Measurements from ENCODE around the gene CASP12. TPM values are rescaled to one million over a fixed set of nuclear protein-coding genes. Genes with fewer than 3 reads are reported as not detected.
A peak's percentile ranks its signal among the peaks of the same experiment; 100 is the strongest.
"Not testable (repeated sequence)": the region's sequence is repeated elsewhere in the genome, so short reads cannot be mapped to it uniquely, and the experiment has no call there.

Gene CASP12
- total and polyA plus RNA-seq, 9 donors = 2.0 to 12.0 (median 3.3) TPM

DNA sequence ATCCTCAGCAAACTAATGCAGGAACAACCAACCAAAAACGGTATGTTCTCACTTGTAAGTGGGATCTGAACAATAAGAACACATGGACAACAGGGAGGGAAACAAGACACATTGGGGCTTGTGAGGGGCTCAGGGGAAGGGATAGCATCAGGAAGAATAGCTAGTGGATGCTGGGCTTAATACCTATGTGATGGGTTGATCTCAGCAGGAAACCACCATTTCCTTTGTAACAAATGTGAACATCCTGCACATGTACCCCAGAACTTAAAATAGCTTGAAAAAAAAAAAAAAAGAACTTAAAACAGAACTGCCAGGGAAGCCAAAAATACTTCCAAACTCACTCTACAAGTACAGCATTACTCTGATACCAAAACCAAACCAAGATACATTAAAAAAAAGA lies 36.3 kb upstream of the CASP12 start:
- H3K27me3 ChIP-seq = no peaks in the 10 kb centered on the region
- H3K9me3 ChIP-seq = no peaks in the 10 kb centered on the region
- H3K36me3 ChIP-seq = no peaks in the 10 kb centered on the region
- intact Hi-C loops (cut with DNase I) = no loop called here
- no peak overlapping the region for H3K27ac ChIP-seq
- WGBS, 3 donors = 77 to 89% (median 83%) methylated on average over 1 of the region's 1 CpG
- DNase-seq = no peak
- TF ChIP-seq CTCF (IDR thresholded peaks at IDR 0.05) (no peak), EP300 (IDR thresholded peaks at IDR 0.05) (no peak), POLR2A (IDR thresholded peaks at IDR 0.05) (no peak)
- no peak overlapping the region for H3K4me3 ChIP-seq
- H3K4me1 ChIP-seq (ENCODE audit: insufficient read depth) = no peaks in the 10 kb centered on the region

DNA sequence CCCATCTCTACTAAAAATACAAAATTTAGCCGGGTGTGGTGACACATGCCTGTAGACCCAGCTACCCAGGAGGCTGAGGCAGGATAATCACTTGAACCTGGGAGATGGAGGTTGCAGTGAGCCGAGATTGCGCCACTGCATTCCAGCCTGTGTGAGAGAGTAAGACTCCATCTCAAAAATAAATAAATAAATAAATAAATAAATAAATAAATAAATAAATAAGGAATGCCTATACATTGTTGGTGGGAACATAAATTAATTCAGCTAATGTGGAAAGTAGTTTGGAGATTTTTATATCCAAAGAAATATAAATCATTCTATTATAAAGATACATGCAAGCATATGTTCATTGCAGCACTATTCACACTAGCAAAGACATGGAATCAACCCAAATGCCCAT lies 35.8 kb upstream of the CASP12 start:
- H3K4me1 ChIP-seq (ENCODE audit: insufficient read depth); DNase-seq; H3K27me3 ChIP-seq; H3K36me3 ChIP-seq; H3K9me3 ChIP-seq; intact Hi-C loops (cut with DNase I); H3K27ac ChIP-seq; H3K4me3 ChIP-seq: not testable (repeated sequence)
- 93 to 95% (median 95%) methylated on average over 3 of the region's 3 CpGs for WGBS, 3 donors

DNA sequence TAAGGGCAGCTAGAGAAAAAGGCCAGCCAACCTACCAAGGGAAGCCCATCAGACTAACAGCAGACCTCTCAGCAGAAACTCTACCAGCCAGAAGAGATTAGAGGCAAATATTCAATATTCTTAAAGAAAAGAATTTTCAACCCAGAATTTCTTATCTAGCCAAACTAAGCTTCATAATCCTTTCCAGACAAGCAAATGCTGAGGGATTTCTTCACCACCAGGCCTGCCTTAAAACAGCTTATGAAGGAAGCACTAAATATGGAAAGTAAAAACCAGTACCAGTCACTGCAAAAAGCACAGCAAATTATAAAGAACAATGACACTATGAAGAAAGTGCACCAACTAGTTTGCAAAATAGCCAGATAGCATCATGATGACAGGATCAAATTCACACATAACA lies 30.6 kb upstream of the CASP12 start:
- H3K4me1 ChIP-seq (ENCODE audit: insufficient read depth) = no peaks in the 10 kb centered on the region
- H3K27me3 ChIP-seq = no peaks in the 10 kb centered on the region
- H3K36me3 ChIP-seq = no peaks in the 10 kb centered on the region
- DNase-seq = no peak
- no peaks in the 10 kb centered on the region for H3K9me3 ChIP-seq
- intact Hi-C loops (cut with DNase I) = no loop called here
- no peak overlapping the region for H3K27ac ChIP-seq
- TF ChIP-seq EP300 (IDR thresholded peaks at IDR 0.05) = no peak
- no peak for TF ChIP-seq POLR2A (IDR thresholded peaks at IDR 0.05)
- TF ChIP-seq CTCF (IDR thresholded peaks at IDR 0.05) = no peak
- H3K4me3 ChIP-seq = no peak overlapping the region

- TF ChIP-seq POLR2A (IDR thresholded peaks at IDR 0.05) = no peak
- no peak for TF ChIP-seq CTCF (IDR thresholded peaks at IDR 0.05)
- no peak for TF ChIP-seq EP300 (IDR thresholded peaks at IDR 0.05)
- Histone ChIP-seq H3K36me3 (no peaks in the 10 kb centered on the region), H3K4me1 (ENCODE audit: insufficient read depth) (no peaks in the 10 kb centered on the region), H3K4me3 (no peak overlapping the region), H3K27ac (no peak overlapping the region), H3K27me3 (no peaks in the 10 kb centered on the region), H3K9me3 (no peaks in the 10 kb centered on the region)
- intact Hi-C loops (cut with DNase I) = no loop called here
- peak in 1 of 5 donors; percentile 13 for DNase-seq
- 68 to 87% (median 72%) methylated on average over 8 to 9 of the region's 9 CpGs for WGBS, 3 donors
Measured at GRCh38 chr11:104926771-104927611, 28.7 kb upstream of the CASP12 start.

DNA sequence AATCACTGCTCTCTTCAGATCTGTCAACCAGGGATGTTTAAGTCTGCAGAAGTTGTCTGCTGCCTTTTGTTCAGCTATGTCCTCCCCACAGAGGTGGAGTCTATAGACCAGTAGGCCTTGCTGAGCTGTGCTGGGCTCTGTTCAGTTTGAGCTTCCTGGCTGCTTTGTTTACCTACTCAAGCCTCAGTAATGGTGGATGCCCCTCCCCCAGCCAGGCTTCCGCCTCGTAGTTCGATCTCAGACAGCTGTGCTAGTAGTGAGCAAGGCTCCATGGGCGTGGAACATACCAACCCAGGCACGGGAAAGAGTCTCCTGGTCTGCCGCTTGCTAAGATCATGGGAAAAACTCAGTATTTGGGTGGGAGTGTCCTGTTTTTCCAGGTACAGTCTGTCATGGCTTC lies 27.6 kb upstream of the CASP12 start:
- 84 to 95% (median 92%) methylated on average over 6 of the region's 6 CpGs for WGBS, 3 donors
- Histone ChIP-seq H3K4me3 (no peak overlapping the region), H3K9me3 (no peaks in the 10 kb centered on the region), H3K27ac (no peak overlapping the region), H3K36me3 (no peaks in the 10 kb centered on the region), H3K4me1 (ENCODE audit: insufficient read depth) (no peaks in the 10 kb centered on the region), H3K27me3 (no peaks in the 10 kb centered on the region)
- TF ChIP-seq EP300 (IDR thresholded peaks at IDR 0.05) (no peak), CTCF (IDR thresholded peaks at IDR 0.05) (no peak), POLR2A (IDR thresholded peaks at IDR 0.05) (no peak)
- intact Hi-C loops (cut with DNase I) = no loop called here
- no peak for DNase-seq

All from ovary (tissue), 9 donors.